ENCODE measurements around the gene SDR39U1.

SDR39U1 gene

DNA sequence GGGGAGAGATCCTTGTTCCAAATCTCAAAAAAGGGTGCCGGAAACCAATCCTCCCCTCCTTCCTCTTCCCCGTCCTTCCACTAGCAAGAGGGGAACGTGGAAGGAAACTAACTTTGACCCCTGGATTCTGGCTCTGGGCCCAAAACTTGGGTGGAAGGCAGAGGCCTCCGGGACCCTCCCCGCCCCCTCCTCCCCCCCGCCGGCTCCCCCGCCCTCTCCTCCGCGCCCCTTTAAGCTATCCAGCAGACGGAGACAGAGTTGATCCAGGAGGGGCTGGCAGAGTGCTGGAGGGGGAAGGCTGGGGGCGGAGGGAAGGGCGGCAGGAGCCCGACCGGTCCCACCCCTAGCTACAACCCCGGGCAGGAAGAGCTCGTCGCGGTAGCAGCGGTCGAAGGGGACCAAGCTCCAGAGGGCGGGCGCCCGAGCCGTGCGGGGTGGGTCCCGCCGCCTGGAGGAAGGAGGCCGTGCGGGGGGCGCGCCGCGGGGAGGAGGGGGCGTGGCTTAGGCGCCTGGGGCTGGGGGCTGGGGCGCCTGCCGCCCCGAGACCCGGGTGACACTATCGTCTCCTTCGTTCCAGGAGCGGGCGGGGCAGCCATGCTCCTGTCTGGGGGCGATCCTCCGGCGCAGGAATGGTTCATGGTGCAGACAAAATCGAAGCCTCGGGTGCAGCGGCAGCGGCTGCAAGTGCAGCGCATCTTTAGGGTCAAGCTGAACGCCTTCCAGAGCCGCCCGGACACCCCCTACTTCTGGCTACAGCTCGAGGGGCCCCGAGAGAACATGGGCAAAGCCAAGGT is 43.7 kb downstream of the SDR39U1 start, which contains the start of gene NYNRIN (continued):
- TF ChIP-seq GLIS1 (tag by site-specific recombination; IDR thresholded peaks at IDR 0.05) (peak; percentile 74), ZNF174 (tag by site-specific recombination; IDR thresholded peaks at IDR 0.05) (no peak), ZNF785 (tag by site-specific recombination; IDR thresholded peaks at IDR 0.05) (no peak), ZNF629 (tag by site-specific recombination; IDR thresholded peaks at IDR 0.05) (no peak), ZNF664 (tag by site-specific recombination; IDR thresholded peaks at IDR 0.05) (no peak), KLF7 (tag by site-specific recombination; IDR thresholded peaks at IDR 0.05; ENCODE audit: borderline replicate concordance) (no peak), ZNF10 (tag by site-specific recombination; IDR thresholded peaks at IDR 0.05) (no peak), YY1 (tag by site-specific recombination; IDR thresholded peaks at IDR 0.05) (no peak), ZNF670 (tag by site-specific recombination; IDR thresholded peaks at IDR 0.05; ENCODE audit: low read depth) (no peak), ZNF19 (tag by site-specific recombination; IDR thresholded peaks at IDR 0.05; ENCODE audit: low read depth) (no peak), ZBTB48 (tag by site-specific recombination; IDR thresholded peaks at IDR 0.05) (no peak), ZFP3 (tag by site-specific recombination; IDR thresholded peaks at IDR 0.05; ENCODE audit: low read depth) (no peak), PRDM1 (tag by site-specific recombination; IDR thresholded peaks at IDR 0.05) (no peak), ZFP41 (tag by site-specific recombination; IDR thresholded peaks at IDR 0.05; ENCODE audit: borderline replicate concordance) (no peak), TRIM28 (IDR thresholded peaks at IDR 0.05; ENCODE audit: borderline replicate concordance, low read length) (no peak), ZNF133 (tag by site-specific recombination; IDR thresholded peaks at IDR 0.05) (no peak), ZNF560 (tag by site-specific recombination; IDR thresholded peaks at IDR 0.05; ENCODE audit: borderline replicate concordance) (no peak), ZNF202 (tag by site-specific recombination; IDR thresholded peaks at IDR 0.05; ENCODE audit: borderline replicate concordance) (no peak)
- TF ChIP-seq, protein P1, sequence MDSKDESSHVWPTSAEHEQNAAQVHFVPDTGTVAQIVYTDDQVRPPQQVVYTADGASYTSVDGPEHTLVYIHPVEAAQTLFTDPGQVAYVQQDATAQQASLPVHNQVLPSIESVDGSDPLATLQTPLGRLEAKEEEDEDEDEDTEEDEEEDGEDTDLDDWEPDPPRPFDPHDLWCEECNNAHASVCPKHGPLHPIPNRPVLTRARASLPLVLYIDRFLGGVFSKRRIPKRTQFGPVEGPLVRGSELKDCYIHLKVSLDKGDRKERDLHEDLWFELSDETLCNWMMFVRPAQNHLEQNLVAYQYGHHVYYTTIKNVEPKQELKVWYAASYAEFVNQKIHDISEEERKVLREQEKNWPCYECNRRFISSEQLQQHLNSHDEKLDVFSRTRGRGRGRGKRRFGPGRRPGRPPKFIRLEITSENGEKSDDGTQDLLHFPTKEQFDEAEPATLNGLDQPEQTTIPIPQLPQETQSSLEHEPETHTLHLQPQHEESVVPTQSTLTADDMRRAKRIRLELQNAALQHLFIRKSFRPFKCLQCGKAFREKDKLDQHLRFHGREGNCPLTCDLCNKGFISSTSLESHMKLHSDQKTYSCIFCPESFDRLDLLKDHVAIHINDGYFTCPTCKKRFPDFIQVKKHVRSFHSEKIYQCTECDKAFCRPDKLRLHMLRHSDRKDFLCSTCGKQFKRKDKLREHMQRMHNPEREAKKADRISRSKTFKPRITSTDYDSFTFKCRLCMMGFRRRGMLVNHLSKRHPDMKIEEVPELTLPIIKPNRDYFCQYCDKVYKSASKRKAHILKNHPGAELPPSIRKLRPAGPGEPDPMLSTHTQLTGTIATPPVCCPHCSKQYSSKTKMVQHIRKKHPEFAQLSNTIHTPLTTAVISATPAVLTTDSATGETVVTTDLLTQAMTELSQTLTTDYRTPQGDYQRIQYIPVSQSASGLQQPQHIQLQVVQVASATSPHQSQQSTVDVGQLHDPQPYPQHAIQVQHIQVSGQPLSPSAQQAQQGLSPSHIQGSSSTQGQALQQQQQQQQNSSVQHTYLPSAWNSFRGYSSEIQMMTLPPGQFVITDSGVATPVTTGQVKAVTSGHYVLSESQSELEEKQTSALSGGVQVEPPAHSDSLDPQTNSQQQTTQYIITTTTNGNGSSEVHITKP (tag by site-specific recombination; IDR thresholded peaks at IDR 0.05) = peak; percentile 41; the same call in 1 of the 2 replicates
- TF ChIP-seq, protein P2, sequence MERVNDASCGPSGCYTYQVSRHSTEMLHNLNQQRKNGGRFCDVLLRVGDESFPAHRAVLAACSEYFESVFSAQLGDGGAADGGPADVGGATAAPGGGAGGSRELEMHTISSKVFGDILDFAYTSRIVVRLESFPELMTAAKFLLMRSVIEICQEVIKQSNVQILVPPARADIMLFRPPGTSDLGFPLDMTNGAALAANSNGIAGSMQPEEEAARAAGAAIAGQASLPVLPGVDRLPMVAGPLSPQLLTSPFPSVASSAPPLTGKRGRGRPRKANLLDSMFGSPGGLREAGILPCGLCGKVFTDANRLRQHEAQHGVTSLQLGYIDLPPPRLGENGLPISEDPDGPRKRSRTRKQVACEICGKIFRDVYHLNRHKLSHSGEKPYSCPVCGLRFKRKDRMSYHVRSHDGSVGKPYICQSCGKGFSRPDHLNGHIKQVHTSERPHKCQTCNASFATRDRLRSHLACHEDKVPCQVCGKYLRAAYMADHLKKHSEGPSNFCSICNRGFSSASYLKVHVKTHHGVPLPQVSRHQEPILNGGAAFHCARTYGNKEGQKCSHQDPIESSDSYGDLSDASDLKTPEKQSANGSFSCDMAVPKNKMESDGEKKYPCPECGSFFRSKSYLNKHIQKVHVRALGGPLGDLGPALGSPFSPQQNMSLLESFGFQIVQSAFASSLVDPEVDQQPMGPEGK (tag by site-specific recombination; IDR thresholded peaks at IDR 0.05) = peak; percentile 65
- TF ChIP-seq, protein P3, sequence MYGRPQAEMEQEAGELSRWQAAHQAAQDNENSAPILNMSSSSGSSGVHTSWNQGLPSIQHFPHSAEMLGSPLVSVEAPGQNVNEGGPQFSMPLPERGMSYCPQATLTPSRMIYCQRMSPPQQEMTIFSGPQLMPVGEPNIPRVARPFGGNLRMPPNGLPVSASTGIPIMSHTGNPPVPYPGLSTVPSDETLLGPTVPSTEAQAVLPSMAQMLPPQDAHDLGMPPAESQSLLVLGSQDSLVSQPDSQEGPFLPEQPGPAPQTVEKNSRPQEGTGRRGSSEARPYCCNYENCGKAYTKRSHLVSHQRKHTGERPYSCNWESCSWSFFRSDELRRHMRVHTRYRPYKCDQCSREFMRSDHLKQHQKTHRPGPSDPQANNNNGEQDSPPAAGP (tag by site-specific recombination; IDR thresholded peaks at IDR 0.05) = no peak
- TF ChIP-seq, protein P4, sequence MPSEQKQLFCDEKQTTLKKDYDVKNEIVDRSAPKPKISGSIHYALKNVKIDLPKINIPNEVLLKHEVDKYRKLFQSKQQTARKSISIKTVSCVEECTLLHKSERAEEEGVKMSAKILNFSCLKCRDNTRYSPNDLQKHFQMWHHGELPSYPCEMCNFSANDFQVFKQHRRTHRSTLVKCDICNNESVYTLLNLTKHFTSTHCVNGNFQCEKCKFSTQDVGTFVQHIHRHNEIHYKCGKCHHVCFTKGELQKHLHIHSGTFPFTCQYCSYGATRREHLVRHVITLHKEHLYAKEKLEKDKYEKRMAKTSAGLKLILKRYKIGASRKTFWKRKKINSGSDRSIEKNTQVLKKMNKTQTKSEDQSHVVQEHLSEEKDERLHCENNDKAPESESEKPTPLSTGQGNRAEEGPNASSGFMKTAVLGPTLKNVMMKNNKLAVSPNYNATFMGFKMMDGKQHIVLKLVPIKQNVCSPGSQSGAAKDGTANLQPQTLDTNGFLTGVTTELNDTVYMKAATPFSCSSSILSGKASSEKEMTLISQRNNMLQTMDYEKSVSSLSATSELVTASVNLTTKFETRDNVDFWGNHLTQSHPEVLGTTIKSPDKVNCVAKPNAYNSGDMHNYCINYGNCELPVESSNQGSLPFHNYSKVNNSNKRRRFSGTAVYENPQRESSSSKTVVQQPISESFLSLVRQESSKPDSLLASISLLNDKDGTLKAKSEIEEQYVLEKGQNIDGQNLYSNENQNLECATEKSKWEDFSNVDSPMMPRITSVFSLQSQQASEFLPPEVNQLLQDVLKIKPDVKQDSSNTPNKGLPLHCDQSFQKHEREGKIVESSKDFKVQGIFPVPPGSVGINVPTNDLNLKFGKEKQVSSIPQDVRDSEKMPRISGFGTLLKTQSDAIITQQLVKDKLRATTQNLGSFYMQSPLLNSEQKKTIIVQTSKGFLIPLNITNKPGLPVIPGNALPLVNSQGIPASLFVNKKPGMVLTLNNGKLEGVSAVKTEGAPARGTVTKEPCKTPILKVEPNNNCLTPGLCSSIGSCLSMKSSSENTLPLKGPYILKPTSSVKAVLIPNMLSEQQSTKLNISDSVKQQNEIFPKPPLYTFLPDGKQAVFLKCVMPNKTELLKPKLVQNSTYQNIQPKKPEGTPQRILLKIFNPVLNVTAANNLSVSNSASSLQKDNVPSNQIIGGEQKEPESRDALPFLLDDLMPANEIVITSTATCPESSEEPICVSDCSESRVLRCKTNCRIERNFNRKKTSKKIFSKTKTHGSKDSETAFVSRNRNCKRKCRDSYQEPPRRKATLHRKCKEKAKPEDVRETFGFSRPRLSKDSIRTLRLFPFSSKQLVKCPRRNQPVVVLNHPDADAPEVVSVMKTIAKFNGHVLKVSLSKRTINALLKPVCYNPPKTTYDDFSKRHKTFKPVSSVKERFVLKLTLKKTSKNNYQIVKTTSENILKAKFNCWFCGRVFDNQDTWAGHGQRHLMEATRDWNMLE (tag by site-specific recombination; conservative IDR thresholded peaks at IDR 0.05; ENCODE audit: low read depth) = no peak
- TF ChIP-seq, protein P5, sequence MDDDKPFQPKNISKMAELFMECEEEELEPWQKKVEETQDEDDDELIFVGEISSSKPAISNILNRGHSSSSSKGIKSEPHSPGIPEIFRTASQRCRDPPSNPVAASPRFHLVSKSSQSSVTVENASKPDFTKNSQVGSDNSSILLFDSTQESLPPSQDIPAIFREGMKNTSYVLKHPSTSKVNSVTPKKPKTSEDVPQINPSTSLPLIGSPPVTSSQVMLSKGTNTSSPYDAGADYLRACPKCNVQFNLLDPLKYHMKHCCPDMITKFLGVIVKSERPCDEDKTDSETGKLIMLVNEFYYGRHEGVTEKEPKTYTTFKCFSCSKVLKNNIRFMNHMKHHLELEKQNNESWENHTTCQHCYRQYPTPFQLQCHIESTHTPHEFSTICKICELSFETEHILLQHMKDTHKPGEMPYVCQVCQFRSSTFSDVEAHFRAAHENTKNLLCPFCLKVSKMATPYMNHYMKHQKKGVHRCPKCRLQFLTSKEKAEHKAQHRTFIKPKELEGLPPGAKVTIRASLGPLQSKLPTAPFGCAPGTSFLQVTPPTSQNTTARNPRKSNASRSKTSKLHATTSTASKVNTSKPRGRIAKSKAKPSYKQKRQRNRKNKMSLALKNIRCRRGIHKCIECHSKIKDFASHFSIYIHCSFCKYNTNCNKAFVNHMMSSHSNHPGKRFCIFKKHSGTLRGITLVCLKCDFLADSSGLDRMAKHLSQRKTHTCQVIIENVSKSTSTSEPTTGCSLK (tag by site-specific recombination; IDR thresholded peaks at IDR 0.05) = no peak
- TF ChIP-seq, protein P6, sequence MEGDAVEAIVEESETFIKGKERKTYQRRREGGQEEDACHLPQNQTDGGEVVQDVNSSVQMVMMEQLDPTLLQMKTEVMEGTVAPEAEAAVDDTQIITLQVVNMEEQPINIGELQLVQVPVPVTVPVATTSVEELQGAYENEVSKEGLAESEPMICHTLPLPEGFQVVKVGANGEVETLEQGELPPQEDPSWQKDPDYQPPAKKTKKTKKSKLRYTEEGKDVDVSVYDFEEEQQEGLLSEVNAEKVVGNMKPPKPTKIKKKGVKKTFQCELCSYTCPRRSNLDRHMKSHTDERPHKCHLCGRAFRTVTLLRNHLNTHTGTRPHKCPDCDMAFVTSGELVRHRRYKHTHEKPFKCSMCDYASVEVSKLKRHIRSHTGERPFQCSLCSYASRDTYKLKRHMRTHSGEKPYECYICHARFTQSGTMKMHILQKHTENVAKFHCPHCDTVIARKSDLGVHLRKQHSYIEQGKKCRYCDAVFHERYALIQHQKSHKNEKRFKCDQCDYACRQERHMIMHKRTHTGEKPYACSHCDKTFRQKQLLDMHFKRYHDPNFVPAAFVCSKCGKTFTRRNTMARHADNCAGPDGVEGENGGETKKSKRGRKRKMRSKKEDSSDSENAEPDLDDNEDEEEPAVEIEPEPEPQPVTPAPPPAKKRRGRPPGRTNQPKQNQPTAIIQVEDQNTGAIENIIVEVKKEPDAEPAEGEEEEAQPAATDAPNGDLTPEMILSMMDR (tag by site-specific recombination; IDR thresholded peaks at IDR 0.05) = no peak
